GM19452 (cell line): Measurements from ENCODE around the gene CD74.
"Not testable (repeated sequence)": the region's sequence is repeated elsewhere in the genome, so short reads cannot be mapped to it uniquely, and the experiment has no call there.

ENCODE experiments used
- ATAC-seq: cut with Tn5 transposase; IDR thresholded peaks from one replicate; pipeline ENCODE4 v1.9.1; 2021; ENCODE audit not compliant: unreplicated experiment

The CD74 gene

DNA sequence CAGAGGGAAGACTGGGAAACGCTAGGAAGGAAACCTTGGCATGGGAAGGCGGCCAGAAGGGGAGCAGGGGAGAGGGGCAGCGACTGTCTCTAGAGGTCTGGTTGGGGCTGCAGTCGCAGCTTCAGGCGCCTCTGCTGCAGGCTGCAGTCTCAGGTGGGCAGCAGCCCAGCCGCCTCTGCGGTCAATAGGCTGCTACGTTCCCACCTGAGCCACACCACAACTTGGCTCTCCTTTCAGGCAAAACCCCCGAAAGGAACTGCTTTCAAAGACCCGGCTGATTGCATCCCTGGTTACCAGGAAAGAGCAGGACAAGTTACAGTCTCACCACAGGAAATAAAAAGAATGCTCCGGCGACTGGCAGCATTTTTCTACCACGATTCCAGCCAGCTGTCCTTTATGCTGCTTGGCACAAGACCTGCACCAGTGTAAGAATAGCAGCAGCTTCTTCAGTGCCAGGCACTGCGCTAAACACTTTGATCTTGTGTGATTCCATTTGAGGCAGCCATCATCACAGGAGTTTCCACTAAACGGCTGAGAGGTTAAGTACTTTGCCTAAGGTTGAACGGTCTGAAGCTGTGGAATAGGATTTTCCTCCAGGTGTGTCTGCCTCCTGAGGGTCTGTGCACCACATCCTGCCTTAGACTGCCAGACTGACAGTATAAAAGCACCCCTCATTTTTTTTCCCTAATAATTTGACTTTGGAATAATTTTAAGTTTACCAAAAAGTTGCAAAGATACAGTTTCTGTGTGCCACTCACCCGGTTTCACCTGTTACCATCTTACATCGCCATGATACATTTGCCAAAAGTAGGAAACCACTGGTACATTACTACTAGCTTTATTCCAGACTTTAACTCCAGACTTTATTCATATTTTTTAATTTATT is 29.3 kb upstream of the CD74 start:
- no peak for ATAC-seq

DNA sequence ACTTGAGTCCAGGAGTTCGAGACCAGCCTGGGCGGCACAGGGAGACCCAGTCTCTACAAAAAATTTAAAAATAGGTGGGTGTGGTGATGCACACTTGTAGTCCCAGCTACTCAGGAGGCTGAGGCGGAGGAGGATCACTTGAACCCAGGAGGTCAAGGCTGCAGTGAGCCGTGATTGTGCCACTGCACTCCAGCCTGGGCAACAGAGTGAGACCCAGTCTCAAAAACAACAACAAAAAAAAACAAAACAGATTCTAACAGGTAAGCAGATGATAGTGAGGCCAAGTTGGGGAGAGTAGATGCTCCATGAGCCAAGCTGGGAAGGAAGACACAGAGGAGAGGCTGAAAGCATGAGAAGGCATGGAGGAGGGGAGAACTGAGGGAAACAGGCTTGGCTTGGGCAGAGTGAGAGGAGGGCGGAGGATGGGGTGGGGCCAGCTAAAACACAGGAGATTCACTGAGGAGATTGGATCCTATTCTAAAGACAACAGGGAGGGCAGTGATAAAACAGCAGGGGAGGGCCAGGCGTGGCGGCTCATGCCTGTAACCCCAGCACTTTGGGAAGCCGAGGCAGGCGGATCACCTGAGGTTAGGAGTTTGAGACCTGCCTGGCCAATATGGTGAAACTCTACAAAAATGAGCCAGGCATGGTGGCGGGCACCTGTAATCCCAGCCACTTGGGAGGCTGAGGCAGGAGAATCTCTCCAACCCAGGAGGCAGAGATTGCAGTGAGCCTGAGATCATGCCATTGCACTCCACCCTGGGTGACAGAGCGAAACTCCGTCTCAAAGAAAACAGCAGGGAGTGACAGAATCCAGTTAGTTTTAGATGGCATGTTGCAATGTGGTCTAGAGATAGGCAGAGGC is 28.5 kb upstream of the CD74 start:
- ATAC-seq = no peak

DNA sequence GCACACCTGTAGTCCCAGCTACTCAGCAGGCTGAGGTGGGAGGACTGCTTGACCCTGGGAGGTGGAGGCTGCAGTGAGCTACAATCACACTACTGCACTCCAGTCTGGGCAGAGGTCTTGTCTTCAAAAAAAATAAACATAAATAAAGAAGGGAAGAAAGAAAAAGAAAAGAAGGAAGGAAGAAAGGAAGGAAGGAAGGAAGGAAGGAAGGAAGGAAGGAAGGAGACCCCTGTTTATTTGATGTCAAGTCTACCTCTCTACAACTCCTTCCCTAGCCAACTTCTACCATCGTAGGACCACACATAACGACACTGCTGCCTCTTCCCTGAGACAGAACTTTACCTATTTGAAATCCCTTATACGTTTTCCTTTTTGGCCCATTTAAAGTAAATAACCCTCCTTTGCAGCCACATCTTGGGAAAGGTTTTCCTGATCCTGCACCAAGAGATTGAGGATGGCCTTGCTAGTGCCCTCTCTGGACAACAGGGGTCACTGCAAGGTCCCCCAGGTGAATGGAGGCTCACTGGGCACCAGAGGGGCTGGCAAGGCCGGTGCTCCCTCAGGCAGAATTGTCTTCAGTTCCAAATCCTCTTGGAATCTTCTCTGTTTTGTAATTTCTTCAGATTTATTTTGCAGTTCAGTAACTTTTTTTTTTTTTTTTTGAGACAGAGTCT is 26.3 kb upstream of the CD74 start:
- no peak for ATAC-seq

DNA sequence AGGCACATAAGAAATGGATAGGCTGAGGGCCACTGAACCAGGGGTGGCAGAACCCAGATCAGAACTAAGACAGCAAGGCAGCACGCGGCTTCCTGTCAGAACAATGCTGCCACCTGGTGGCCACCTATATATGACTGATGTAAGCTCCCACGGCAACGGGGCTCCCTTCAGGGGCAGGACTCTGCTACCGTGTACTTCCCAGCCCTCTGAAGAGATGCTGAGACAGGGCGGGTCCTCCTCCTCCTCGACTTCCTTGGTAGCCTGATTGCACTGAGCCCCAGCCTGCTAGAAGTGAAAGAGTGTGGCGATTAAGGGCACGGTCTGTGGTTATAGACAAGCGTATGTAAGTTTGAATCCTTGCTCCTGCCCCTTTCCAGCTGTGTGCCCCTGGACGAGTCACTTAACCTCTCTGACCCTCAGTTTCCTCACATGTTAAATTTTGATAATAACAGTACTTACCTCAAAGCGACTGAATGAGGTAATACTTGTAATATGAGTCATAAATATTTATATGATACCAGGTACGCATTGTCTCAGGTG is 23.5 kb upstream of the CD74 start:
- peak; percentile 92 for ATAC-seq

DNA sequence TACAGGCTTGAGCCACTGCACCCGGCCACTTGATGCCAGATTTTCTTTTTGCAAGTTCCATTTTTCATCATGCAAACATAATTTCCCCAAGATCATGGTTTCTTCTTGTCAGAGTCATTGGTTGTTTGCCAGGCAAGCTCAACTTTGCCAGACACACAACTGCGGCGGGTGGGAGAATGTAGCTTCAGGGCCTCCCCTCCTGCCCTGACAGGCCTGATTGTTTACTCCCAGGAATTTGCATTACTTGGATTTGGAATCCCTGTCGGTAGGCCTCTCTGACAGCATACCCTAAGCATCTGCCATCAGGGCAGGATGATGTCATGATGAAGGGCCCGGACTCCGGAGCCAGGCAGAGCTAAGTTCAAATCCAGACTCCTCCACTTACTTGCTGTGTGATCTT is 21.8 kb upstream of the CD74 start:
- no peak for ATAC-seq

DNA sequence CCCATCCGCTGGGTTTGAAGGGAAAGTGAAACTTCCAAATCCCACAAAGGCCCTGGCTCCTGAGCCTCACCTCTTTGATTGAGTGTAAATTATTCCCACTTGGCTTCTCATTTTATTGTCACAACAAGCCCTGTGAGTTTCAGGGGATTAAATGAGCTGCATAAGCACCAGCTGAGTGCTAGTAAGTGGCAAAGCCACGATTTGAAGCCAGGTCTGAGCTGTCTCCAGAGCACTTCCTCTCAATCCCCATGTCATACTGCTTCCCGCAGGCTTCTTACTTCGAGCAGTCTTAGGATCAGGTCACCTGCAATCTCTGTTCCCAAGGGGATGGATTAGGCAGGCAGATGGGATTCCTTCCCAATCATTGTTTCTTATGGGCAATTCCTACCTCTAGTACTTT is 18.9 kb upstream of the CD74 start:
- no peak for ATAC-seq

DNA sequence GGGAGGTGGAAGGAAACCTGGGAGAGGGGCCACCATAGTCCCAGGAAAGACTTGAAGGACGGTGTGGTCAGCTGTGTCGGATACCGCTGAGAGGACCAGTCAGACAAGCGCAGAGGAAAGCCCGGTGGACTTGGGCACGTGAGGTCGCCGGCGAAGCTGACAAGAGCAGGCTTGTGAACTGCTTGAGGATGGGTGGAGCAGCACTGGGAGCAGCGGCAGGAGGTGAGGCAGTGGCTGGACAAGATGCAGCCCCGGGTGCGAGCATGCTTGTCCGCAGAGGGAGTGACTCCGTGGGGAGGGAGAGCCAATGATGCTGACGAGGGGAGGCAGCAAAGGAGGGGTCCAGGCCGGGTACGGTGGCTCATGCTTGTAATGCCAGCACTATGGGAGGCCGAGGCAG is 18.3 kb upstream of the CD74 start:
- no peak for ATAC-seq

DNA sequence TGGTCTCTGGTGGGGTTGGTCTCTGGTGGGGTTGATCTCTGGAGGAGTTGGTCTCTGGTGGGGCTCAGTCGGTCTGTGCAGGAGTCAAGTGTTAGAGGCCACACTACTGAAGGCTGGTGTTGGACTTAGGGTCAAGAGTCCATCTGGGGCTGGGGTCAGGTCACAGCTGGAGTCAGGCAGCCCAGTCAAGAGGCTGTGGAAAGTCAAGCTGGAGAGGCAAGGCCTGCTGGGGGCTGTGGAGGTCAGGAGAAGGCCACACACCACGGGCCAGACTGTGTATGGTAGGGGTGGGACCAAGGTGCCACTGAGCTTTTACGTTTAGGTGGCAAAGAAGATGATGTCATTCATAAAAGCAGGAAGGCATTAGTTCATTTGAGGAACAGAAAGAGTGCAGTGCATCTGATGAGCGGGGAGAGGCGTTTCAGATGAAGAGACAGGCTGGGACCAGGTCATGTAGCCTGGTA is 16.7 kb upstream of the CD74 start:
- ATAC-seq = peak; percentile 77

DNA sequence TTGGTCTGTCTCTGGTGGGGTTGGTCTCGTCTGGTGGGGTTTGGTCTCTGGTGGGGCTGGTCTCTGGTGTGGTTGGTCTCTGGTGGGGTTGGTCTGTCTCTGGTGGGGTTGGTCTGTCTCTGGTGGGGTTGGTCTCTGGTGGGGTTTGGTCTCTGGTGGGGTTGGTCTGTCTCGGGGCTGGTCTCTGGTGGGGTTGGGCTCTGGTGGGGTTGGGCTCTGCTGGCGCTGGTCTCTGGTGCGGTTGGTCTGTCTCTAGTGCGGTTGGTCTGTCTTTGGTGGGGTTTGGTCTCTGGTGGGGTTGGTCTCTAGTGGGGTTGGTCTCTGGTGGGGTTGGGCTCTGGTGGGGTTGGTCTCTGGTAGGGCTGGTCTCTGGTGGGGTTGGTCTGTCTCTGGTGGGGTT is 16.3 kb upstream of the CD74 start:
- ATAC-seq = no peak

DNA sequence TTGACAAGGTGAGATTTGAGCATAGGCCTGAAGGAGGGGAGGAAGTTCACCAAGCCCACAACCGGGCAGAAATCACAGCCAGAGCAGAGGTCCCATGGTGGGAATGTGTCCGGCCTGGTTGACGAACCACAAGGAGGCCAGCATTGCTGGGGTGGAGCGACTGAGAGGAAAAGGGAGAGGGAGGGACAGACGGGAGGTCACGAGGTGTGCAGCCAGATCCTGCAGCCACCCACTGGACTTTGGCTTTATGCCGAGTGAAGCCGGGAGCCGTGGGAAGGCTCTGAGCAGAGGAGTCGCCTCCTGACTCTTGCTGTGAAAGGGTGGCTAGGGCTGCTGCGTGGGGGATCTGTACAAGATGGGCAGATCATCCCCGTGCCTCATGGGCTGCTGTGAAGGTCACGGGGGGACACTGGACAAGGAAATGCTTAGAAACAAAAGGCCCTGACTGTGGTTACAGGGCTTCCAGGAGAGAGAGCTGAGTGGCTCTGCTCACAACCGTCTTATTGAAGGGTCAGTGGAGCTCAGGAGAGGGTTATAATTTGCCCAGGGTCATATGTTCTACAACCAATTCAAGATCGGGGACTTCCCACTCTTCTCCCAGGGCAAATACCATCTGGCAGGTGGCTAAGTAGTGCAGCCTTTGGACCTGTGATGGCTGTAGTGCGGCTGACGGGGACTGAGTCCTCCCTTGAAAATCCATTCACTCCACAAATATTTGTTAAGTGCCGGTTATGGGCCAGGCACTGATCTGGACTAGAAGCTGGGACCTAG is 15.6 kb upstream of the CD74 start:
- ATAC-seq = no peak

DNA sequence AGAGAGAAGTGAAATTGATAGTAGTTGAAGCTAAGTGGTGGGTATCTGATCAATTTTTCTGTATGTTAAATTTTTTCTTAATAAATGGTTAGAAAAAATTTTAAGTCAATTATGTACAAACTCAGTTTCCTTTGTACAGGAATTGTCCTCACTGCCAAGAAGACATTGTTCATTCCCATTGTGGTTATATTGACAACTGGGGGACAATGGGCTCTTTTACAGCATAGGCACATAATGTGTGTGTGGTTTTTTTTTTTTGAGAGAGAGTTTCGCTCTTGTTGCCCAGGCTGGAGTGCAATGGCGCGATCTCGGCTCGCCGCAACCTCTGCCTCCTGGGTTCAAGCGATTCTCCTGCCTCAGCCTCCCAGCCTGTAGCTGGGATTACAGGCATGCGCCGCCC is 13.5 kb upstream of the CD74 start:
- ATAC-seq = not testable (repeated sequence)

DNA sequence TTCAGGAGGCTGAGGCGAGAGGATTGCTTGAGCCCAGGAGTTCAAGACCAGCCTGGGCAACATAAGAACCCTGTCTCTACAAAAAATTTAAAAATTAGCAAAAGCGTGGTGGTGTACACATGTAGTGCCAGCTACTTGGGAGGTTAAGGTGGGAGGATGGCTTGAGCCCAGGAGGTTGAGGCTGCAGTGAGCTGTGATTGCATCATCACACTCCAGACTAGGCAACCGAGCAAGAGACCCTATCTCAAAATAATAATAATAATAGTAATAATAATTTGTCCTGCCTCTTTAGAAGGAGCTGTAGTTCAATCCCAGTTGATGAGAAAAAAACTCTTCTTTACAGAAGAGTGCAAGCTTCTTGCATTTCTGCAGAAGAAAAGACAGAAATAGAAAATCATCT is 10.0 kb upstream of the CD74 start:
- no peak for ATAC-seq

DNA sequence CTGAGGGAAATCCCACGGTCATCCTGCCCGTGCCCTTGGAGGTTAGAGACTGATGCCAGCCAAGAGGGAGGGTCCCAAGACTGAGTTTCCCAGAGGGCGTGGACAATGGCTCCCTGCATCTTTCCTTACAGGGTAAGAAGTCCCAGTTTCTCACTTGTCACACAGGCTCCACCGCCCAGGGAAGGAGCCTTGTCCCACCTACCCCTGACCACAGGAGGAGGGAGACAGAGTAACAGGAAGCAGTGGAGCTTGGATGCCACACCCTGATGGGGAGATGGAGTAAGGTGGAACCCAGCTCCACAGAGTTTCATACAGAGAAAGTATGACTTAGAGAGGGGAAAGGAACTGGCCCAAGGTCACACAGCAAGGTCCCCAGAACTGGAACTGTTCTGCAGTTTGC is 9.4 kb upstream of the CD74 start:
- no peak for ATAC-seq

DNA sequence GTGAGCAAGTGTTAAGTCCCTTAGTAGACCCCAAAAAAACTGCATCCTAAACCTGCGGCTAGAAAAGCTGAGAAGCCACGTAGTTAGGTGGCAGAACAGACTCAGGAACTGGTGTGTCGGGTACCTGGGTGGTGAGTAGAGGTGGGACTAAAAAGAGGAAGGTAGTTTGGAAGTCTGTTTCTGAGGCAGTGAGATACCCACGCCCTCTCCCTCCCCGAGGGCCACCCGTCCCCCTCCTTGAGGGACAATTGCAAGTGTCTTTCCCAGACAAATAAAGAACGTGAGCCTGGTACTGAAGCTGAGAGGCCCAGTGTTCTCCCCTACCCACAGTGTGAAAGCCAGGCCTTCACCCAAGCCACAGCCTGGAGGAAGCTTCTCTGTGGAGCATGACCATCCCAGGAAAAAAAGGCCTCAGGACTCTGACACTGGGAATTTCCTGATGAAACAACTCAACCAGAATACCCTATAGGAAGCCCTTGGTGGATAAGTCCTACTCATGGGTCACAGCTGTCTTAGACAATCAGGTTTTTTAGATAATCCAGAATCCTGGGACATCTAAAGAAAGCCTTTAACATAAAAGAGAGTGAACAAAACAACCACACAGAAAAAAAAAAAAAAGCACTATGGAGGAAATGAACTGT is 7.0 kb upstream of the CD74 start:
- ATAC-seq = no peak

DNA sequence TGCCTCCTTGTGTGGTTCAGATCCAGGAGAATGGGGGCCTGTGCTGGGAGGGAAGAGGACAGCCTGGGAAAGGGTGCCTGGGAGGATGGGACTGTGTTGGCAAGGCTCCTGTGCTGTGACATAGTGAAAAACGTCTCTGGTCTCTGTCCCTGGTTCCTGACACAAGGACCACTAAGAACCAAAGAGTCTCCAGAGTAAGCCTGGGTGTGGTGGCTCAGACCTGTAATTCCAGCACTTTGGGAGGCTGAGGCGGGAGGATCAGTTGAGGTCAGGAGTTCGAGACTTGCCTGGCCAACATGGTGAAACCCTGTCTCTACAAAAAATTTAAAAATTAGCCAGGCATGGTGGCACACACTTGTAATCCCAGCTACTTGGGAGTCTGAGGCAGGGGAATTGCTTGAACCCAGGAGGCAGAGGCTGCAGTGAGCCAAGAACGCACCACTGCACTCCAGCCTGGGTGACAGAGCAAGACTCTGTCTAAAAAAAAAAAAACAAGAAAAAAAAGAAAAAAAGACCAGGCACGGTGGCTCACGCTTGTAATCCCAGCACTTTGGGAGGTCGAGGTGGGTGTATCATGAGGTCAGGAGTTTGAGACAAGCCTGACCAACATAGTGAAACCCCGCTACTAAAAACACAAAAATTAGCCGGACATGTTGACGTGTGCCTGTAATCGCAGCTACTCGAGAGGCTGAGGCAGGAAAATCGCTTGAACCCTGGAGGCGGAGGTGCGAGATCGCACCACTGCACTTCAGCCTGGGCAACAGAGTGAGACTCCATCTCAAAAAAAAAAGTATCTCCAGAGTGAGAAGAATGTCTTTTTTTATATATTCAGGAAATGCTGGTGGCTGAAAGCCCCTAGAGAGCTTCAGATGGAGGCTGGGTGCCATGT is 1.4 kb upstream of the CD74 start:
- not testable (repeated sequence) for ATAC-seq

DNA sequence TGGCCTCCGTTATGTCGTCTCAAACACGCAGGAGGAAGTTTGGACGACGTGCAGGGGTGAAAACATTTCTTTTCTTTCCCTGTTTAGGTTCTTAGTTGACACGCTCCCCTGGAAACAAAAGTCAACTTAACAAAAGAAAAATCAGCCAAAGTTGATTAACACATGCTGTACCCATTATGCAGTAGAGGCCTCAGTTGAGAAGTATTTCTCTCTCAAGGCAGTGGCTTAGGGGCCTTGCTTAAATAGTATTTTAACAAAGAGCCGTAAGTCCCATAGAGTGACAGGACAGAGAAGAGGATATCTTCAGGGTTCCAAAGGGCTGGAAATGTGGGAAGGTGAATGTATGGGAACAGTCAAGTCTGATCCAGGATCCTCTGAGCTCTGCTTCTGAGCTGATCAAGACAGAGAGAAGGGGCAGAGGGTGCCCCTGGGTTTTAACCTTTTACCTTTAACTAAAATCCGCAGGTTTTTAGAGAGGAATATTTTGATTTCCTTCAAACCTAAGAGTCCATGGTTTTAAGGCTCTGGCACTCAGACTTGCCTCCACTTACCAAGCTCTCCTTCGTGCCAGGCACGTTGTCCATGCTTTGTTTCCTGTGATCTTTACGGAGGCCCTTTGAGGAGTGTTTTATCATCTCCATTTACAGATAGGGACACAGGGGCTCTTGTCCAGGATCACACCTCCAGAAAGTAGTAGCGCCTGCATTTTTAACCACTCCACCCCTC is 629 bp upstream of the CD74 start:
- peak; percentile 1 for ATAC-seq

DNA sequence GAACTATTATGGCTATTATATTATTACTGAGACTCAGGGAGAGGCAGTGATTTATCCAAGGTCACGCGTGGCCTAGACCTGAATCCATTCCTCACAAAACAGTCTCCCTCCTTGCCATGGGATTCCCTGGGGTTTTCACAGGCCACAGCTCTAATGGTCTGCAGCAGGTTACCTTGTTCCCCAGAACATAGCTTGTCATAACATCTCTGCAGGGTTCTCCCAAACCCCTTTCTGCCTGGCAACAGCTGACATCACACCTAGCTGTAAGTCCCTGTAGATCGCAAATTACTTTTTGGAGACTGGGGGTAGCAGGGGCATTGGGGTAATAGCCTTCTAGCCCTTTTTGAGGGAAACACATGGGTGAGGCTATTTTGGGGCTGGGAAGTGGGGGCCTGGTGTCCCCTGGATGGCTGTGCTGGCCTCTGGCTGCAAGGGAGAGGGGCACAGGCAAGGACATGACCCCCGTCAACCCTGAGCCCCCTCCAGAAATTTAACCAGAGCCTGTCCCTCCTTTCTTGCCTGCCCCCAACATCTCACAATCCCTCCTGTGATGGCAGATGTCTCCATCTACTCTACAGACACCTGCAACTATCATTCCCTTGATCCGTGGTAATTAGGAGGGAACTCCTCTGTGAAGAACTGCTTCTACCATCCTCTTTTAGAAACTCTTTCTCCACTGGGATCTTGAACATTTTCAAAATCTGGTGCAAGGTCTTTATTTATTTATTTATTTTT is 1.3 kb downstream of the CD74 start:
- ATAC-seq = no peak
